ENCODE measurements around the gene PHLDB1. TPM values are rescaled to one million over a fixed set of nuclear protein-coding genes. Genes with fewer than 3 reads are reported as not detected.

PHLDB1 gene
- total RNA-seq, 1 donor from 2014 or later = 179 TPM

GRCh38 chr11:118606157-118606843, 1.1 kb upstream of the PHLDB1 start:
- no peak overlapping the region for H3K4me3 ChIP-seq (ENCODE audit: insufficient read depth, low read depth, low read length)
- no peak for FAIRE-seq
- H3K27ac Mint-ChIP-seq (ENCODE audit: unreplicated experiment) = peak overlapping the region; percentile 90

GRCh38 chr11:118606844-118607228, 579 bp upstream of the PHLDB1 start:
- H3K4me1 Mint-ChIP-seq (ENCODE audit: low read depth, unreplicated experiment) = peaks cover 47% of the 10 kb centered on the region
- H3K36me3 ChIP-seq (ENCODE audit: insufficient read depth, low read length) = peaks cover 13% of the 10 kb centered on the region
- H4K20me1 ChIP-seq (ENCODE audit: insufficient read depth, low read length) = peaks cover 19% of the 10 kb centered on the region
- peak overlapping the region; percentile 83 for H3K4me3 Mint-ChIP-seq (ENCODE audit: unreplicated experiment)
- H3K27me3 Mint-ChIP-seq (ENCODE audit: low read depth, unreplicated experiment) = no peaks in the 10 kb centered on the region
- peaks cover 11% of the 10 kb centered on the region for H3K36me3 Mint-ChIP-seq (ENCODE audit: low read depth, unreplicated experiment)
- DNase-seq (ENCODE audit: low read depth) (no peak), FAIRE-seq (no peak)
- H3K4me2 ChIP-seq (ENCODE audit: low read length) = peak overlapping the region; percentile 43
- peaks cover 54% of the 10 kb centered on the region for H3K4me1 ChIP-seq (ENCODE audit: insufficient read depth, low read length)
- no peaks in the 10 kb centered on the region for H3K9me3 ChIP-seq (ENCODE audit: insufficient read depth, low read depth, low read length)
- peak overlapping the region; percentile 90 for H3K27ac Mint-ChIP-seq (ENCODE audit: unreplicated experiment)
- H3K27ac ChIP-seq (ENCODE audit: low read depth, low read length) = no peak overlapping the region
- peaks cover 32% of the 10 kb centered on the region for H3K79me2 ChIP-seq (ENCODE audit: insufficient read depth, low read length)
- no peaks in the 10 kb centered on the region for H3K9me3 Mint-ChIP-seq (ENCODE audit: unreplicated experiment)
- H3K4me3 ChIP-seq (ENCODE audit: insufficient read depth, low read depth, low read length) = no peak overlapping the region
- H3K27me3 ChIP-seq (ENCODE audit: insufficient read depth, low read length) = no peaks in the 10 kb centered on the region
- no peak overlapping the region for H2AFZ ChIP-seq (ENCODE audit: low read depth, low read length)
- no peak overlapping the region for H3K9ac ChIP-seq (ENCODE audit: low read length)
- TF ChIP-seq CTCF (IDR thresholded peaks at IDR 0.05; ENCODE audit: insufficient read depth, low read depth, low read length) (no peak), EZH2 (IDR thresholded peaks at IDR 0.05; ENCODE audit: insufficient read depth, low read length) (no peak)

More at GRCh38 chr11:118606157-118606843, 1.1 kb upstream of the PHLDB1 start:
- Histone ChIP-seq H3K4me2 (ENCODE audit: low read length) (peak overlapping the region; percentile 56), H3K27ac (ENCODE audit: low read depth, low read length) (peak overlapping the region; percentile 47), H3K4me1 (ENCODE audit: insufficient read depth, low read length) (peaks cover 52% of the 10 kb centered on the region), H3K36me3 (ENCODE audit: insufficient read depth, low read length) (peaks cover 18% of the 10 kb centered on the region), H2AFZ (ENCODE audit: low read depth, low read length) (no peak overlapping the region), H4K20me1 (ENCODE audit: insufficient read depth, low read length) (peaks cover 22% of the 10 kb centered on the region), H3K9me3 (ENCODE audit: insufficient read depth, low read depth, low read length) (no peaks in the 10 kb centered on the region), H3K9ac (ENCODE audit: low read length) (peak overlapping the region; percentile 29), H3K79me2 (ENCODE audit: insufficient read depth, low read length) (peaks cover 29% of the 10 kb centered on the region), H3K27me3 (ENCODE audit: insufficient read depth, low read length) (no peaks in the 10 kb centered on the region)
- Mint-ChIP-seq H3K27me3 (ENCODE audit: low read depth, unreplicated experiment) (no peaks in the 10 kb centered on the region), H3K9me3 (ENCODE audit: unreplicated experiment) (no peaks in the 10 kb centered on the region), H3K4me1 (ENCODE audit: low read depth, unreplicated experiment) (peaks cover 45% of the 10 kb centered on the region), H3K36me3 (ENCODE audit: low read depth, unreplicated experiment) (peaks cover 17% of the 10 kb centered on the region), H3K4me3 (ENCODE audit: unreplicated experiment) (peak overlapping the region; percentile 83)
- DNase-seq (ENCODE audit: low read depth) = no peak
- TF ChIP-seq CTCF (IDR thresholded peaks at IDR 0.05; ENCODE audit: insufficient read depth, low read depth, low read length) = no peak
- no peak for TF ChIP-seq EZH2 (IDR thresholded peaks at IDR 0.05; ENCODE audit: insufficient read depth, low read length)

Data from astrocyte (in vitro differentiated cells and primary cell).